Measurements from ENCODE around the gene PARPBP.
"Not testable (repeated sequence)": the region's sequence is repeated elsewhere in the genome, so short reads cannot be mapped to it uniquely, and the experiment has no call there.

Gene PARPBP

GRCh38 chr12:102131442-102131841 lies 11.5 kb downstream of the PARPBP start:
- not testable (repeated sequence) for H2BK5ac ChIP-seq (ENCODE audit: low read length); H2AK5ac ChIP-seq (ENCODE audit: low read length); H3K4ac ChIP-seq (ENCODE audit: low read depth, low read length); H3K23ac ChIP-seq (ENCODE audit: low read length); H3K79me2 ChIP-seq (ENCODE audit: control insufficient read depth, insufficient read depth, low read length); H2BK120ac ChIP-seq (ENCODE audit: low read depth, low read length); H3K79me1 ChIP-seq (ENCODE audit: low read length); H3K56ac ChIP-seq (ENCODE audit: low read length); H4K8ac ChIP-seq (ENCODE audit: low read depth, low read length); H3K18ac ChIP-seq (ENCODE audit: low read length); H3K4me3 ChIP-seq (ENCODE audit: low read length); H3K27me3 ChIP-seq (ENCODE audit: insufficient read depth, low read length, poor library complexity); H3K4me2 ChIP-seq (ENCODE audit: low read length); H2BK15ac ChIP-seq (replicated peaks; ENCODE audit: low read depth); H3K27ac ChIP-seq (ENCODE audit: low read depth, low read length); H3K9ac ChIP-seq (ENCODE audit: low read length); H3K4me1 ChIP-seq (ENCODE audit: control insufficient read depth, low read depth, low read length); DNase-seq; H3K36me3 ChIP-seq (ENCODE audit: control insufficient read depth, insufficient read depth, low read length); H4K5ac ChIP-seq (ENCODE audit: low read length)
- WGBS (ENCODE audit: extremely low coverage, insufficient coverage, low lambda C conversion rate) = no CpG with 5 or more reads among the region's 2 CpGs

- not testable (repeated sequence) for H3K23ac ChIP-seq (ENCODE audit: low read length); H3K4me2 ChIP-seq (ENCODE audit: low read length); H3K9ac ChIP-seq (ENCODE audit: low read length); H3K4me3 ChIP-seq (ENCODE audit: low read length); H3K56ac ChIP-seq (ENCODE audit: low read length); H3K4ac ChIP-seq (ENCODE audit: low read depth, low read length); H3K27ac ChIP-seq (ENCODE audit: low read depth, low read length); DNase-seq; H3K79me2 ChIP-seq (ENCODE audit: control insufficient read depth, insufficient read depth, low read length); H2BK5ac ChIP-seq (ENCODE audit: low read length); H2BK15ac ChIP-seq (replicated peaks; ENCODE audit: low read depth); H3K4me1 ChIP-seq (ENCODE audit: control insufficient read depth, low read depth, low read length); H3K18ac ChIP-seq (ENCODE audit: low read length); H3K36me3 ChIP-seq (ENCODE audit: control insufficient read depth, insufficient read depth, low read length); H3K27me3 ChIP-seq (ENCODE audit: insufficient read depth, low read length, poor library complexity); H2BK120ac ChIP-seq (ENCODE audit: low read depth, low read length); H3K79me1 ChIP-seq (ENCODE audit: low read length); H4K8ac ChIP-seq (ENCODE audit: low read depth, low read length); H2AK5ac ChIP-seq (ENCODE audit: low read length); H4K5ac ChIP-seq (ENCODE audit: low read length)
- no CpG with 5 or more reads among the region's 8 CpGs for WGBS (ENCODE audit: extremely low coverage, insufficient coverage, low lambda C conversion rate)
Observed at GRCh38 chr12:102137619-102138018, 17.6 kb downstream of the PARPBP start.

GRCh38 chr12:102142866-102143373 lies 22.9 kb downstream of the PARPBP start:
- H3K9ac ChIP-seq (ENCODE audit: low read length); DNase-seq; H2BK15ac ChIP-seq (replicated peaks; ENCODE audit: low read depth); H2BK5ac ChIP-seq (ENCODE audit: low read length); H3K27ac ChIP-seq (ENCODE audit: low read depth, low read length); H4K8ac ChIP-seq (ENCODE audit: low read depth, low read length); H2AK5ac ChIP-seq (ENCODE audit: low read length); H3K4me3 ChIP-seq (ENCODE audit: low read length); H3K4me2 ChIP-seq (ENCODE audit: low read length); H3K79me2 ChIP-seq (ENCODE audit: control insufficient read depth, insufficient read depth, low read length); H2BK120ac ChIP-seq (ENCODE audit: low read depth, low read length); H3K56ac ChIP-seq (ENCODE audit: low read length); H3K79me1 ChIP-seq (ENCODE audit: low read length); H3K18ac ChIP-seq (ENCODE audit: low read length); H3K4me1 ChIP-seq (ENCODE audit: control insufficient read depth, low read depth, low read length); H4K5ac ChIP-seq (ENCODE audit: low read length); H3K36me3 ChIP-seq (ENCODE audit: control insufficient read depth, insufficient read depth, low read length); H3K23ac ChIP-seq (ENCODE audit: low read length); H3K27me3 ChIP-seq (ENCODE audit: insufficient read depth, low read length, poor library complexity); H3K4ac ChIP-seq (ENCODE audit: low read depth, low read length): not testable (repeated sequence)
- WGBS (ENCODE audit: extremely low coverage, insufficient coverage, low lambda C conversion rate) = no CpG with 5 or more reads among the region's 11 CpGs

GRCh38 chr12:102144221-102144620 lies 24.2 kb downstream of the PARPBP start:
- H2AK5ac ChIP-seq (ENCODE audit: low read length) = no peak overlapping the region
- H3K4me3 ChIP-seq (ENCODE audit: low read length) = no peak overlapping the region
- H3K18ac ChIP-seq (ENCODE audit: low read length) = no peak overlapping the region
- H3K4ac ChIP-seq (ENCODE audit: low read depth, low read length) = no peak overlapping the region
- no peak overlapping the region for H3K4me2 ChIP-seq (ENCODE audit: low read length)
- no peak overlapping the region for H3K9ac ChIP-seq (ENCODE audit: low read length)
- no peak overlapping the region for H3K23ac ChIP-seq (ENCODE audit: low read length)
- no peak overlapping the region for H2BK5ac ChIP-seq (ENCODE audit: low read length)
- no peaks in the 10 kb centered on the region for H3K27me3 ChIP-seq (ENCODE audit: insufficient read depth, low read length, poor library complexity)
- no peak overlapping the region for H3K56ac ChIP-seq (ENCODE audit: low read length)
- DNase-seq = no peak
- H2BK15ac ChIP-seq (replicated peaks; ENCODE audit: low read depth) = no peak overlapping the region
- H4K8ac ChIP-seq (ENCODE audit: low read depth, low read length) = no peak overlapping the region
- H3K79me2 ChIP-seq (ENCODE audit: control insufficient read depth, insufficient read depth, low read length) = no peaks in the 10 kb centered on the region
- no peak overlapping the region for H2BK120ac ChIP-seq (ENCODE audit: low read depth, low read length)
- no peak overlapping the region for H4K5ac ChIP-seq (ENCODE audit: low read length)
- H3K27ac ChIP-seq (ENCODE audit: low read depth, low read length) = no peak overlapping the region
- H3K79me1 ChIP-seq (ENCODE audit: low read length) = no peaks in the 10 kb centered on the region
- WGBS (ENCODE audit: extremely low coverage, insufficient coverage, low lambda C conversion rate) = 100% methylated on average over 1 of the region's 1 CpG
- no peaks in the 10 kb centered on the region for H3K4me1 ChIP-seq (ENCODE audit: control insufficient read depth, low read depth, low read length)
- H3K36me3 ChIP-seq (ENCODE audit: control insufficient read depth, insufficient read depth, low read length) = no peaks in the 10 kb centered on the region

- H3K4me3 ChIP-seq (ENCODE audit: low read length); H4K8ac ChIP-seq (ENCODE audit: low read depth, low read length); H3K4me1 ChIP-seq (ENCODE audit: control insufficient read depth, low read depth, low read length); H4K5ac ChIP-seq (ENCODE audit: low read length); H3K4me2 ChIP-seq (ENCODE audit: low read length); H3K27me3 ChIP-seq (ENCODE audit: insufficient read depth, low read length, poor library complexity); H3K79me2 ChIP-seq (ENCODE audit: control insufficient read depth, insufficient read depth, low read length); H3K27ac ChIP-seq (ENCODE audit: low read depth, low read length); H3K36me3 ChIP-seq (ENCODE audit: control insufficient read depth, insufficient read depth, low read length); H2BK15ac ChIP-seq (replicated peaks; ENCODE audit: low read depth); H3K79me1 ChIP-seq (ENCODE audit: low read length); H3K18ac ChIP-seq (ENCODE audit: low read length); DNase-seq; H3K23ac ChIP-seq (ENCODE audit: low read length); H2BK5ac ChIP-seq (ENCODE audit: low read length); H2AK5ac ChIP-seq (ENCODE audit: low read length); H2BK120ac ChIP-seq (ENCODE audit: low read depth, low read length); H3K9ac ChIP-seq (ENCODE audit: low read length); H3K56ac ChIP-seq (ENCODE audit: low read length); H3K4ac ChIP-seq (ENCODE audit: low read depth, low read length): not testable (repeated sequence)
- no CpG with 5 or more reads among the region's 4 CpGs for WGBS (ENCODE audit: extremely low coverage, insufficient coverage, low lambda C conversion rate)
Observed at GRCh38 chr12:102147062-102147587, 27.1 kb downstream of the PARPBP start.

GRCh38 chr12:102155206-102155605 lies 35.2 kb downstream of the PARPBP start:
- H2BK120ac ChIP-seq (ENCODE audit: low read depth, low read length); H4K8ac ChIP-seq (ENCODE audit: low read depth, low read length); H3K79me1 ChIP-seq (ENCODE audit: low read length); H3K36me3 ChIP-seq (ENCODE audit: control insufficient read depth, insufficient read depth, low read length); H3K27me3 ChIP-seq (ENCODE audit: insufficient read depth, low read length, poor library complexity); H3K9ac ChIP-seq (ENCODE audit: low read length); H3K4me3 ChIP-seq (ENCODE audit: low read length); H3K4me1 ChIP-seq (ENCODE audit: control insufficient read depth, low read depth, low read length); H3K56ac ChIP-seq (ENCODE audit: low read length); H4K5ac ChIP-seq (ENCODE audit: low read length); H3K79me2 ChIP-seq (ENCODE audit: control insufficient read depth, insufficient read depth, low read length); H2BK5ac ChIP-seq (ENCODE audit: low read length); H3K23ac ChIP-seq (ENCODE audit: low read length); H3K4me2 ChIP-seq (ENCODE audit: low read length); H2BK15ac ChIP-seq (replicated peaks; ENCODE audit: low read depth); H2AK5ac ChIP-seq (ENCODE audit: low read length); H3K4ac ChIP-seq (ENCODE audit: low read depth, low read length): not testable (repeated sequence)
- DNase-seq = peak; percentile 21
- Histone ChIP-seq H3K18ac (ENCODE audit: low read length) (peak overlapping the region; percentile 76), H3K27ac (ENCODE audit: low read depth, low read length) (peak overlapping the region; percentile 6)
- no CpG with 5 or more reads among the region's 3 CpGs for WGBS (ENCODE audit: extremely low coverage, insufficient coverage, low lambda C conversion rate)

All from mesendoderm (in vitro differentiated cells).